ENCODE measurements around the gene SLC16A8.

DNA sequence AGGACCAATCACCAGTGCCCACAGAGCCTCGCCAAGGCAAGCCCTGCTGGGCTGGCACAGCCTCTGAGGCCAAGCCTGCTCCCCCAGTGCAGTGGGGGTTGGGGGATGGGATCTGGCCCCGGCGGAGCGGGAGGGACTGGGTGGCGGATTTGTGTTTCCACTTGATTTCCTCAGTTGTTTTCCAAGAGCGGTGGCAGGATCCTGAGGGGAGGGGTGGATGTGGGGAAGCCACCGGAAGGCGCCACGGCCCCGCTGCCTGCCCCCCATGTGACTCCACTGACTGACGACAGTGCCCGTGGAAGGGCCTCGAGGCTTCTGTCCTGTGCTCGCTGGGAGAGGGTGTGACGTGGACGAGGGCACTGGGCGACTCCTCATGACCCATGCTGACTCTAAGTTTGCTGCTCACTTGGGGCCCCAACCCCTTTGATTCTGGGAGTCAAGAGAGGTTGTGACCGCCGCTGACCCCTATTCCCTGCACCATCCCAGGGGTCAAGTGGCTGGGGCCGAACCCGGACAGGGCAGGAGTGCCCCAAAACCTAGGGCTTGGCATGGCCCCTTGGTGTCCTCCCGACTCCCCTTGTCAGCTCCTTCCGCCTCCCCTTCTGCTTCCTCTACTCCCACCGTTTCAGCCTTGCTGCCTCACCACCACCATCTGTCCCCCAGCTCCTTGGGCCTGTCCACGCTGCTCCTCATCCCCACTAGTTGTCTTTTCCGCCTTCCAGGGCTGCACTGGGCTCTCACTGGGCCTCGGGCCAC, 50.3 kb downstream of the SLC16A8 start:
- TF ChIP-seq, protein P1, sequence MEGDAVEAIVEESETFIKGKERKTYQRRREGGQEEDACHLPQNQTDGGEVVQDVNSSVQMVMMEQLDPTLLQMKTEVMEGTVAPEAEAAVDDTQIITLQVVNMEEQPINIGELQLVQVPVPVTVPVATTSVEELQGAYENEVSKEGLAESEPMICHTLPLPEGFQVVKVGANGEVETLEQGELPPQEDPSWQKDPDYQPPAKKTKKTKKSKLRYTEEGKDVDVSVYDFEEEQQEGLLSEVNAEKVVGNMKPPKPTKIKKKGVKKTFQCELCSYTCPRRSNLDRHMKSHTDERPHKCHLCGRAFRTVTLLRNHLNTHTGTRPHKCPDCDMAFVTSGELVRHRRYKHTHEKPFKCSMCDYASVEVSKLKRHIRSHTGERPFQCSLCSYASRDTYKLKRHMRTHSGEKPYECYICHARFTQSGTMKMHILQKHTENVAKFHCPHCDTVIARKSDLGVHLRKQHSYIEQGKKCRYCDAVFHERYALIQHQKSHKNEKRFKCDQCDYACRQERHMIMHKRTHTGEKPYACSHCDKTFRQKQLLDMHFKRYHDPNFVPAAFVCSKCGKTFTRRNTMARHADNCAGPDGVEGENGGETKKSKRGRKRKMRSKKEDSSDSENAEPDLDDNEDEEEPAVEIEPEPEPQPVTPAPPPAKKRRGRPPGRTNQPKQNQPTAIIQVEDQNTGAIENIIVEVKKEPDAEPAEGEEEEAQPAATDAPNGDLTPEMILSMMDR (IDR thresholded peaks at IDR 0.05): no peak
- TF ChIP-seq POLR2A (IDR thresholded peaks at IDR 0.05): no peak
